H1 (cell line): ENCODE results near the gene LCE1F. TPM values are rescaled to one million over a fixed set of nuclear protein-coding genes. Genes with fewer than 3 reads are reported as not detected.

ENCODE experiments used
- ATF2 ChIP-seq: IDR thresholded peaks from 2 replicates; pipeline ENCODE4 v1.6.1; 2012; ENCODE audit warnings: low read length, inconsistent platforms
- KDM4A ChIP-seq: IDR thresholded peaks from one replicate; pipeline ENCODE4 v1.7.1; 2012; ENCODE audit warnings: low read depth, mild to moderate bottlenecking, moderate library complexity, low read length, inconsistent platforms; ENCODE audit not compliant: severe bottlenecking
- RXRA ChIP-seq: IDR thresholded peaks from 2 replicates; pipeline ENCODE4 v1.6.1; 2011; ENCODE audit warnings: low read depth, mild to moderate bottlenecking, low read length, moderate library complexity; ENCODE audit not compliant: insufficient read depth
- SP4 ChIP-seq: IDR thresholded peaks from 2 replicates; pipeline ENCODE4 v1.6.1; 2012; ENCODE audit warnings: low read length, inconsistent platforms
- TEAD4 ChIP-seq: IDR thresholded peaks from 2 replicates; pipeline ENCODE4 v1.6.1; 2012; ENCODE audit warnings: low read depth, low read length, inconsistent platforms, mixed read lengths
- polyA plus RNA-seq, 7 experiments: library from polyadenylated mRNA; depleted of rRNA in 3 of 7; stranded (reverse) in 5 of 7; unstranded in 2 of 7; fragments of >200 nt in 5 of 7; fragments of 200-250 nt in 2 of 7; gene quantifications; 1 replicate in 5 of 7; 2 replicates in 1 of 7; 4 replicates in 1 of 7; pipeline versions ENCODE4 v1.2.1 to v1.2.3, GENCODE V29; 2011 to 2013; ENCODE audit warnings: missing spikeins in 2 of 7, mixed read lengths in 2 of 7
- total RNA-seq: library from RNA; stranded (reverse); fragmentation: NEBNext Ultra II Directional; extraction: Animal tissue kit (Norgen Biotek cat#: 25700); gene quantifications from 2 replicates; pipeline ENCODE4 v1.2.1, GENCODE V29; 2021
- TF ChIP-seq, protein P1 (sequence below): fragments of 300-600 bp; sonication (generic); IDR thresholded peaks from 2 replicates; pipeline ENCODE4 v1.7.1; 2012; ENCODE audit warnings: low read length, moderate library complexity, mild to moderate bottlenecking, inconsistent platforms; ENCODE audit not compliant: insufficient replicate concordance
- TF ChIP-seq, protein P2 (sequence below), 3 experiments: IDR thresholded peaks; 1 replicate in 2 of 3; 2 replicates in 1 of 3; pipeline versions ENCODE4 v1.5.1 to v1.6.1; 2011; ENCODE audit warnings: low read length in 3 of 3, mild to moderate bottlenecking in 3 of 3, inconsistent platforms in 2 of 3, low read depth in 1 of 3, moderate library complexity in 1 of 3; ENCODE audit not compliant: insufficient read depth in 1 of 3; ENCODE audit errors: control extremely low read depth in 1 of 3

LCE1F gene
- total and polyA plus RNA-seq, 2 of the 8 experiments (the other 6 are each of a cell fraction or from before 2014, with no cell fraction given): not detected

DNA sequence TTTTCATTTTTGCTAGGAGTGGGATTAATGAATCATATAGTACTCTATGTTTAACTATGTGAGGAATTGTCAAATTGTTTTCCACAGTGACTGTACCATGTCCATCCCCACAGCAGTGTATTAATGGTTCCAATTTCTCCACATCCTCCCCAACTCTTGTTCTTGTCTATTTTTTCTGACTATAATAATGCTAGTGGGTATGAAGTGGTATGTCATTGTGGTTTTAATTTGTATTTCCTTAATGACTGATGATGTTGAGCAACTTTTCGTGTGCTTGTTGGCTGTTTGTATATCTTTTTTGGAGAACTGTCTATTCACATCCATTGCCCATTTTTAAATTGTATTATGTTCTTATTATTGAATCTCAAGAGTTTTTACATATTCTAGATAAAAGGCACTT, 27.1 kb upstream of the LCE1F start (continued):
- TF ChIP-seq, protein P1, sequence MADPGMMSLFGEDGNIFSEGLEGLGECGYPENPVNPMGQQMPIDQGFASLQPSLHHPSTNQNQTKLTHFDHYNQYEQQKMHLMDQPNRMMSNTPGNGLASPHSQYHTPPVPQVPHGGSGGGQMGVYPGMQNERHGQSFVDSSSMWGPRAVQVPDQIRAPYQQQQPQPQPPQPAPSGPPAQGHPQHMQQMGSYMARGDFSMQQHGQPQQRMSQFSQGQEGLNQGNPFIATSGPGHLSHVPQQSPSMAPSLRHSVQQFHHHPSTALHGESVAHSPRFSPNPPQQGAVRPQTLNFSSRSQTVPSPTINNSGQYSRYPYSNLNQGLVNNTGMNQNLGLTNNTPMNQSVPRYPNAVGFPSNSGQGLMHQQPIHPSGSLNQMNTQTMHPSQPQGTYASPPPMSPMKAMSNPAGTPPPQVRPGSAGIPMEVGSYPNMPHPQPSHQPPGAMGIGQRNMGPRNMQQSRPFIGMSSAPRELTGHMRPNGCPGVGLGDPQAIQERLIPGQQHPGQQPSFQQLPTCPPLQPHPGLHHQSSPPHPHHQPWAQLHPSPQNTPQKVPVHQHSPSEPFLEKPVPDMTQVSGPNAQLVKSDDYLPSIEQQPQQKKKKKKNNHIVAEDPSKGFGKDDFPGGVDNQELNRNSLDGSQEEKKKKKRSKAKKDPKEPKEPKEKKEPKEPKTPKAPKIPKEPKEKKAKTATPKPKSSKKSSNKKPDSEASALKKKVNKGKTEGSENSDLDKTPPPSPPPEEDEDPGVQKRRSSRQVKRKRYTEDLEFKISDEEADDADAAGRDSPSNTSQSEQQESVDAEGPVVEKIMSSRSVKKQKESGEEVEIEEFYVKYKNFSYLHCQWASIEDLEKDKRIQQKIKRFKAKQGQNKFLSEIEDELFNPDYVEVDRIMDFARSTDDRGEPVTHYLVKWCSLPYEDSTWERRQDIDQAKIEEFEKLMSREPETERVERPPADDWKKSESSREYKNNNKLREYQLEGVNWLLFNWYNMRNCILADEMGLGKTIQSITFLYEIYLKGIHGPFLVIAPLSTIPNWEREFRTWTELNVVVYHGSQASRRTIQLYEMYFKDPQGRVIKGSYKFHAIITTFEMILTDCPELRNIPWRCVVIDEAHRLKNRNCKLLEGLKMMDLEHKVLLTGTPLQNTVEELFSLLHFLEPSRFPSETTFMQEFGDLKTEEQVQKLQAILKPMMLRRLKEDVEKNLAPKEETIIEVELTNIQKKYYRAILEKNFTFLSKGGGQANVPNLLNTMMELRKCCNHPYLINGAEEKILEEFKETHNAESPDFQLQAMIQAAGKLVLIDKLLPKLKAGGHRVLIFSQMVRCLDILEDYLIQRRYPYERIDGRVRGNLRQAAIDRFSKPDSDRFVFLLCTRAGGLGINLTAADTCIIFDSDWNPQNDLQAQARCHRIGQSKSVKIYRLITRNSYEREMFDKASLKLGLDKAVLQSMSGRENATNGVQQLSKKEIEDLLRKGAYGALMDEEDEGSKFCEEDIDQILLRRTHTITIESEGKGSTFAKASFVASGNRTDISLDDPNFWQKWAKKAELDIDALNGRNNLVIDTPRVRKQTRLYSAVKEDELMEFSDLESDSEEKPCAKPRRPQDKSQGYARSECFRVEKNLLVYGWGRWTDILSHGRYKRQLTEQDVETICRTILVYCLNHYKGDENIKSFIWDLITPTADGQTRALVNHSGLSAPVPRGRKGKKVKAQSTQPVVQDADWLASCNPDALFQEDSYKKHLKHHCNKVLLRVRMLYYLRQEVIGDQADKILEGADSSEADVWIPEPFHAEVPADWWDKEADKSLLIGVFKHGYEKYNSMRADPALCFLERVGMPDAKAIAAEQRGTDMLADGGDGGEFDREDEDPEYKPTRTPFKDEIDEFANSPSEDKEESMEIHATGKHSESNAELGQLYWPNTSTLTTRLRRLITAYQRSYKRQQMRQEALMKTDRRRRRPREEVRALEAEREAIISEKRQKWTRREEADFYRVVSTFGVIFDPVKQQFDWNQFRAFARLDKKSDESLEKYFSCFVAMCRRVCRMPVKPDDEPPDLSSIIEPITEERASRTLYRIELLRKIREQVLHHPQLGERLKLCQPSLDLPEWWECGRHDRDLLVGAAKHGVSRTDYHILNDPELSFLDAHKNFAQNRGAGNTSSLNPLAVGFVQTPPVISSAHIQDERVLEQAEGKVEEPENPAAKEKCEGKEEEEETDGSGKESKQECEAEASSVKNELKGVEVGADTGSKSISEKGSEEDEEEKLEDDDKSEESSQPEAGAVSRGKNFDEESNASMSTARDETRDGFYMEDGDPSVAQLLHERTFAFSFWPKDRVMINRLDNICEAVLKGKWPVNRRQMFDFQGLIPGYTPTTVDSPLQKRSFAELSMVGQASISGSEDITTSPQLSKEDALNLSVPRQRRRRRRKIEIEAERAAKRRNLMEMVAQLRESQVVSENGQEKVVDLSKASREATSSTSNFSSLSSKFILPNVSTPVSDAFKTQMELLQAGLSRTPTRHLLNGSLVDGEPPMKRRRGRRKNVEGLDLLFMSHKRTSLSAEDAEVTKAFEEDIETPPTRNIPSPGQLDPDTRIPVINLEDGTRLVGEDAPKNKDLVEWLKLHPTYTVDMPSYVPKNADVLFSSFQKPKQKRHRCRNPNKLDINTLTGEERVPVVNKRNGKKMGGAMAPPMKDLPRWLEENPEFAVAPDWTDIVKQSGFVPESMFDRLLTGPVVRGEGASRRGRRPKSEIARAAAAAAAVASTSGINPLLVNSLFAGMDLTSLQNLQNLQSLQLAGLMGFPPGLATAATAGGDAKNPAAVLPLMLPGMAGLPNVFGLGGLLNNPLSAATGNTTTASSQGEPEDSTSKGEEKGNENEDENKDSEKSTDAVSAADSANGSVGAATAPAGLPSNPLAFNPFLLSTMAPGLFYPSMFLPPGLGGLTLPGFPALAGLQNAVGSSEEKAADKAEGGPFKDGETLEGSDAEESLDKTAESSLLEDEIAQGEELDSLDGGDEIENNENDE: no peak
- TF ChIP-seq ATF2 (no peak), TEAD4 (no peak), KDM4A (no peak), RXRA (no peak), SP4 (no peak)
- TF ChIP-seq, protein P2, sequence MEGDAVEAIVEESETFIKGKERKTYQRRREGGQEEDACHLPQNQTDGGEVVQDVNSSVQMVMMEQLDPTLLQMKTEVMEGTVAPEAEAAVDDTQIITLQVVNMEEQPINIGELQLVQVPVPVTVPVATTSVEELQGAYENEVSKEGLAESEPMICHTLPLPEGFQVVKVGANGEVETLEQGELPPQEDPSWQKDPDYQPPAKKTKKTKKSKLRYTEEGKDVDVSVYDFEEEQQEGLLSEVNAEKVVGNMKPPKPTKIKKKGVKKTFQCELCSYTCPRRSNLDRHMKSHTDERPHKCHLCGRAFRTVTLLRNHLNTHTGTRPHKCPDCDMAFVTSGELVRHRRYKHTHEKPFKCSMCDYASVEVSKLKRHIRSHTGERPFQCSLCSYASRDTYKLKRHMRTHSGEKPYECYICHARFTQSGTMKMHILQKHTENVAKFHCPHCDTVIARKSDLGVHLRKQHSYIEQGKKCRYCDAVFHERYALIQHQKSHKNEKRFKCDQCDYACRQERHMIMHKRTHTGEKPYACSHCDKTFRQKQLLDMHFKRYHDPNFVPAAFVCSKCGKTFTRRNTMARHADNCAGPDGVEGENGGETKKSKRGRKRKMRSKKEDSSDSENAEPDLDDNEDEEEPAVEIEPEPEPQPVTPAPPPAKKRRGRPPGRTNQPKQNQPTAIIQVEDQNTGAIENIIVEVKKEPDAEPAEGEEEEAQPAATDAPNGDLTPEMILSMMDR (IDR thresholded peaks at IDR 0.05; ENCODE audit: control extremely low read depth in 1 of 3, insufficient read depth in 1 of 3, low read depth in 1 of 3, low read length in 3 of 3): no peak
